Measurements from ENCODE around the gene METTL9. TPM values are rescaled to one million over a fixed set of nuclear protein-coding genes. Genes with fewer than 3 reads are reported as not detected.

Gene METTL9
- total RNA-seq, 1 experiment from 2014 or later, result 41.4 TPM

- no peak for TF ChIP-seq EGR1 (IDR thresholded peaks at IDR 0.05; ENCODE audit: low read depth)
- TF ChIP-seq POLR2AphosphoS5 (IDR thresholded peaks at IDR 0.05; ENCODE audit: low read depth, low read length), result no peak
- no peak for TF ChIP-seq EZH2 (IDR thresholded peaks at IDR 0.05)
- TF ChIP-seq, protein P1, sequence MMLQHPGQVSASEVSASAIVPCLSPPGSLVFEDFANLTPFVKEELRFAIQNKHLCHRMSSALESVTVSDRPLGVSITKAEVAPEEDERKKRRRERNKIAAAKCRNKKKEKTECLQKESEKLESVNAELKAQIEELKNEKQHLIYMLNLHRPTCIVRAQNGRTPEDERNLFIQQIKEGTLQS (IDR thresholded peaks at IDR 0.05), result no peak
- no peak for TF ChIP-seq SP1 (IDR thresholded peaks at IDR 0.05; ENCODE audit: low read depth)
- TF ChIP-seq CBX3 (IDR thresholded peaks at IDR 0.05; ENCODE audit: low read depth), result no peak
- no peak for TF ChIP-seq CTCF (IDR thresholded peaks at IDR 0.05 in 2 of 3, conservative IDR thresholded peaks at IDR 0.05 in 1 of 3; ENCODE audit: borderline replicate concordance in 1 of 3, insufficient read depth in 1 of 3, low read depth in 2 of 3, low read length in 2 of 3)
- TF ChIP-seq MAX (IDR thresholded peaks at IDR 0.05), result no peak
- no peak for TF ChIP-seq YY1 (IDR thresholded peaks at IDR 0.05; ENCODE audit: extremely low read depth, insufficient replicate concordance, low read depth, low read length)
- no peak for TF ChIP-seq SRF (IDR thresholded peaks at IDR 0.05; ENCODE audit: low read depth)
- TF ChIP-seq ZFX (IDR thresholded peaks at IDR 0.05), result no peak
- no peak for TF ChIP-seq SIN3A (IDR thresholded peaks at IDR 0.05; ENCODE audit: low read depth)
- no peak for TF ChIP-seq RAD21 (IDR thresholded peaks at IDR 0.05; ENCODE audit: low read depth)
- TF ChIP-seq ZNF274 (IDR thresholded peaks at IDR 0.05; ENCODE audit: low read depth, low read length), result no peak
- no peak for TF ChIP-seq POLR2A (IDR thresholded peaks at IDR 0.05; ENCODE audit: borderline replicate concordance, extremely low read depth, insufficient read depth, insufficient read length)
- no peak for TF ChIP-seq ELF1 (IDR thresholded peaks at IDR 0.05; ENCODE audit: borderline replicate concordance, low read depth)
- no peaks in the 10 kb centered on the region for H3K36me3 ChIP-seq (ENCODE audit: control insufficient read depth in 1 of 2, insufficient read depth in 2 of 2, low read length in 2 of 2)
- RAD21 ChIA-PET (ENCODE audit: low non-redundant PET in 1 of 2, low total read pairs in 2 of 2, uncharacterized antibody in 2 of 2, unreplicated experiment in 2 of 2), result no interaction called here
- no peak overlapping the region for H2AFZ ChIP-seq (ENCODE audit: low read depth, low read length, poor library complexity, severe bottlenecking)
- no peaks in the 10 kb centered on the region for H3K79me2 ChIP-seq (ENCODE audit: insufficient read depth, low read length)
- BruUV-seq (replicated peaks), result no TSS peak
- intact Hi-C loops (cut with micrococcal nuclease), result no loop called here
- no peaks in the 10 kb centered on the region for H3K9me2 ChIP-seq (ENCODE audit: insufficient read depth)
- no peaks in the 10 kb centered on the region for H3K9me3 ChIP-seq (ENCODE audit: control insufficient read depth in 1 of 2, insufficient read depth in 1 of 2, low read depth in 1 of 2, low read length in 2 of 2)
- CTCF ChIA-PET, result no interaction called here
- DNase-seq (ENCODE audit: low read depth, low spot score) (no peak), ATAC-seq (no peak)
- no peak overlapping the region for H3K4me2 ChIP-seq (ENCODE audit: low read length)
- H4K20me1 ChIP-seq (ENCODE audit: insufficient read depth), result no peaks in the 10 kb centered on the region
- POLR2A ChIA-PET, result no interaction called here
- H3K9ac ChIP-seq (ENCODE audit: low read length), result no peak overlapping the region
- no peaks in the 10 kb centered on the region for H3K27me3 ChIP-seq (ENCODE audit: insufficient read depth, low read length)
- H3K4me1 ChIP-seq (ENCODE audit: control insufficient read depth in 1 of 2, insufficient read depth in 2 of 2, low read length in 2 of 2), result no peaks in the 10 kb centered on the region
- H3K4me3 ChIP-seq (replicated peaks in 1 of 2; ENCODE audit: low read depth in 1 of 2, low read length in 2 of 2), result no peak overlapping the region
- H3K27ac ChIP-seq (ENCODE audit: low read depth, low read length), result no peak overlapping the region
Measured at GRCh38 chr16:21638573-21638975, 39.2 kb downstream of the METTL9 start.
